G401 (cell line): ENCODE data around the gene PXDN. TPM values are rescaled to one million over a fixed set of nuclear protein-coding genes. Genes with fewer than 3 reads are reported as not detected.

Experiments used
- DNase-seq: peaks from one replicate; pipeline ENCODE4 v3.0.0-alpha.2; 2015; ENCODE audit warnings: low spot score
- in situ Hi-C: cut with HindIII; loops from 2 replicates; pipeline ENCODE4 v1.10.0; 2016; ENCODE audit warnings: low sequenced_read_pairs, mixed read lengths
- total RNA-seq: library from RNA; depleted of rRNA; stranded (reverse); fragments of >200 nt; shearing (Covaris generic); gene quantifications from 2 replicates; pipeline ENCODE4 v1.2.3, GENCODE V29; 2014

Gene PXDN
- total RNA-seq, 1 experiment from 2014 or later: 25.4 TPM

- in situ Hi-C loops: no loop called here
- no peak for DNase-seq
These were observed 143.9 kb downstream of the PXDN start for GRCh38 chr2:1600191-1601066.

- DNase-seq: no peak
- in situ Hi-C loops: no loop called here
These were observed 144.8 kb downstream of the PXDN start for GRCh38 chr2:1599301-1600085.

GRCh38 chr2:1598800-1599199 lies 145.5 kb downstream of the PXDN start:
- DNase-seq: no peak
- in situ Hi-C loops: no loop called here

GRCh38 chr2:1598041-1598710 lies 146.1 kb downstream of the PXDN start:
- in situ Hi-C loops: no loop called here
- DNase-seq: no peak

- DNase-seq: no peak
- in situ Hi-C loops: no loop called here
These were observed 149.0 kb downstream of the PXDN start for GRCh38 chr2:1595274-1595673.

GRCh38 chr2:1594373-1595171 lies 149.7 kb downstream of the PXDN start:
- in situ Hi-C loops: no loop called here
- no peak for DNase-seq

GRCh38 chr2:1594123-1594372 lies 150.3 kb downstream of the PXDN start:
- in situ Hi-C loops: no loop called here
- no peak for DNase-seq

- no peak for DNase-seq
- in situ Hi-C loops: no loop called here
These were observed 150.8 kb downstream of the PXDN start for GRCh38 chr2:1593371-1594122.

GRCh38 chr2:1591978-1592907 lies 152.1 kb downstream of the PXDN start:
- in situ Hi-C loops: no loop called here
- peak; percentile 20 for DNase-seq

GRCh38 chr2:1591461-1591770 lies 152.9 kb downstream of the PXDN start:
- in situ Hi-C loops: no loop called here

GRCh38 chr2:1590596-1591460 lies 153.5 kb downstream of the PXDN start:
- DNase-seq: no peak
- in situ Hi-C loops: no loop called here

More at GRCh38 chr2:1591461-1591770, 152.9 kb downstream of the PXDN start:
- DNase-seq: no peak

- in situ Hi-C loops: no loop called here
- DNase-seq: no peak
These were observed 155.2 kb downstream of the PXDN start for GRCh38 chr2:1588978-1589621.

- in situ Hi-C loops: no loop called here
- DNase-seq: no peak
These were observed 156.0 kb downstream of the PXDN start for GRCh38 chr2:1588051-1588977.

GRCh38 chr2:1586923-1587840 lies 157.1 kb downstream of the PXDN start:
- DNase-seq: no peak
- in situ Hi-C loops: no loop called here
